GM18505 (cell line): ENCODE results near the gene NHEJ1.

Source experiments
- ATAC-seq: cut with Tn5 transposase; IDR thresholded peaks from one replicate; pipeline ENCODE4 v1.9.1; 2021; ENCODE audit not compliant: unreplicated experiment
- POLR2A ChIP-seq: IDR thresholded peaks from 4 replicates; pipeline ENCODE4 v1.6.1; 2011; ENCODE audit warnings: borderline replicate concordance; ENCODE audit not compliant: insufficient read depth, insufficient read length; ENCODE audit errors: extremely low read depth

The NHEJ1 gene

DNA sequence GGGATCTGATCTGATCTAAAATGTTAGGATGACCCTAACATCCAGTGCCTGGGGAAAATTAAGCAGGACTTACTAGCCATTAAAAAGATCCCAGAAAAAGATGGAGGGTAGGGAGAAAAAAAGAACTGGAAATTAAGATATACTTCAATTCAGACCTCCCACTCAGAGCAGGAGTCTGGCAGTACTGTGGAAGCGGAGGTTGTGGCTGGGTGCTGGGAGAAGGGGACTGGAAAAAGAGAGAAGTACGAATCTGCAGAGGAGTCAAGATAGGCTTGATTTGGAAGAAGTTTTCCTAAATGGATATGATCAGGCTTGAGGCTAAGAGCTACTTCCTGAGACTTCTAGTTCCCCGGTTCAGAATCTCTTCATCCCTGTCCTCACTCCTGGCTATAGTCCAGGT, 66.4 kb downstream of the NHEJ1 start:
- ATAC-seq: no peak
- TF ChIP-seq POLR2A: no peak

- TF ChIP-seq POLR2A: no peak
- ATAC-seq: no peak
Observed at GRCh38 chr2:219090436-219091299, 69.9 kb downstream of the NHEJ1 start.

DNA sequence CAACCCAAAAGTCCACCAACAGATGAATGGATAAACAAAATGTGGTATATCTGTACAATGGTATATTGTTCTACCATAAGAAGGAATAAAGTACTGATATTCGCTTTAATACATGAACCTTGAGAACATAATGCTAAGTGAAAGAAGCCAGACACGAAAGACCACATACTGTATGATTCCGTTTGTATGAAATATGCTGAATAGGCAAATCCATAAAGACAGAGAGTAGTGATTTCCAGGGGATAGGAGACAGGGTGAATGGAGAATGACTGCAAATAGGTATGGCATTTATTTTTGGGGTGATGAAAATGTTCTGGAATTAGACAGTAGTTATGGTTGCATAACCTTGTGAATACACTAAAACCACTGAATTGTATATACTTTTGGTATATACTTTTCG, 71.3 kb downstream of the NHEJ1 start:
- no peak for ATAC-seq
- no peak for TF ChIP-seq POLR2A

DNA sequence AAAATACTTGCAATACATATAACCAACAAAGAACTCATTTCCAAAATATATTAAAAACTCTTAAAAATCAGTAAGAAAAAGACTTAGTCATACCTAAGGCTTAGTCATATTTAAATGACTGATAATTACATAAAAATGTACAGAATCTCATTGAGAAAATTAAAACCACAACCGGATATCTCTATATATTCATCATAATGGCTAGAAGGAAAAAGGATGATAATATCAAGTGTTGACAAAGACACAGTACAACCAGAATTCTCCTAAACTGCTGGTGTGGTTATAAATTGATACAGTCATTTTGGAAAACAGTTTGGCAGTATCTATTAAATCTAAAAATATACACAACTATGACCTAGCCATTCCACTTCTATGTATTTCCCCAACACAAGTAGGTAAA, 72.8 kb downstream of the NHEJ1 start:
- no peak for TF ChIP-seq POLR2A
- no peak for ATAC-seq

DNA sequence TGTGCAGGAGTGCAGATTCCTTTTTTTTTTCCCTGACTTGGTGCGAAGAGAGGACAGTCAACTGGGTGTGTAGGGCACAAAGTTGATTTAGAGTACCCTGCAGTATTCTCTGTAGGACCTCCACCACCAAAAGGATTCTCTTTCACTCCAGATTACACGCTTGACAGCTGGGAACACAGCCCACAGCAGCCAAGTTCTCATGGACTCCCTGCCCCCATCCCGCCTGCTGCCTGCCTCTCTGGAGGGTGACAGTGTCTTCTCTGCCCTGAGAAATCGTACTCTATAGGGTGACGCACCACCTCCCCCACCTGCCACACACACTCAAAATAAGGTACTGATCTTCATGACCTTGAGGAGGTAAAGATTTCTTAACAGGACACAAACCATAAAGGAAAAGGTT, 73.3 kb downstream of the NHEJ1 start:
- no peak for ATAC-seq
- TF ChIP-seq POLR2A: no peak

- no peak for ATAC-seq
- TF ChIP-seq POLR2A: no peak
Observed at GRCh38 chr2:219086196-219086595, 74.4 kb downstream of the NHEJ1 start.

- ATAC-seq: no peak
- no peak for TF ChIP-seq POLR2A
Observed at GRCh38 chr2:219084791-219085190, 75.8 kb downstream of the NHEJ1 start.

DNA sequence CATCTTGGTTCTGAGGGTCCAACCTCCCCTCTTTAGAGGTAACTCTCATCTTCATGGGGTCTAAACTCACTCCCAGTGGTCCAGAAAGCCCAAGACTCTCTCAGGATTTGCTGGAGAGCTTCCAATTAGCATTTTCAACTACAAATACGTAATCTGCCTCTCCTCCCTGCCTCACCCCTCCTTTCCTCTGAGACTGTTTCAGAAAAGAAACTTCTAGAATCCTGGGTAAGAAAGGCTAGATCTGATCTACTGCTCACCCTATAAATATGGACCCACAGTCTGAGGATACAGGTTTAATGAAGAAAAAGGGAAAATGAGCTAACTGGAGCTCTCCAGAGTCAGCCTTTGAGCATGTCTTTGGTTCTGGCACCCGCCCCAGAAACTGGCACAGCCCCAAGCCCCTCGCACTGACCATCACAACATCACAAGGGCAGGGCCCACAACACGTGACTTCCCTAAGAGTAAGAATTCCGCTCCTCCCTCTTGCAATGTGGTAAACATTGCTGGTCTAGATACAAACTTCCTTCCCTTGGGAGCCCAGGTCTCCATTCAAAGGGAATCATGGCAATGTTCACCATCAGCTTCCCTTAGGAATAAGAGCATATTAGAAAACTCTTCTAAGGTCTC, 78.2 kb downstream of the NHEJ1 start:
- no peak for ATAC-seq
- TF ChIP-seq POLR2A: no peak

GRCh38 chr2:219081701-219082331, 78.8 kb downstream of the NHEJ1 start:
- no peak for ATAC-seq

DNA sequence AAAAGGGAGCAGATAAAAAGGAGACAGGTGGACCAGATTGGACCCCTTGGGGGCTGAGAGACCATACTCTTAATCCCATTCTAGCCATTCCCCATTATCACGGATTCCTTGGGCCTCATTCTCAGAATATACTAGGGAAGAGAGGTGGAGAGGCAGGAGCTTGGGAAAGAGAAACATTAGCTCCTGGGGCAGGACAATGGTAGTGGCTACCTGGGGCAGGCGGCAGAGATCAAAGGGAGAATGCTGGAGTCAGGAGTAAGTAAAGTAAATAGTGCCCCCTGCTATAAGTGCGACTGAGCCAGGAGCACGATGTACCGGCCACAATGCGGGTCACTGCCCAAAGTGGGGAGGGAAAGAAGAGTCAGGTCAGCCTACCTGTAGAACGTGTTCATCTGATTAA, 79.5 kb downstream of the NHEJ1 start:
- no peak for ATAC-seq
- TF ChIP-seq POLR2A: no peak

More at GRCh38 chr2:219081701-219082331, 78.8 kb downstream of the NHEJ1 start:
- TF ChIP-seq POLR2A: no peak

DNA sequence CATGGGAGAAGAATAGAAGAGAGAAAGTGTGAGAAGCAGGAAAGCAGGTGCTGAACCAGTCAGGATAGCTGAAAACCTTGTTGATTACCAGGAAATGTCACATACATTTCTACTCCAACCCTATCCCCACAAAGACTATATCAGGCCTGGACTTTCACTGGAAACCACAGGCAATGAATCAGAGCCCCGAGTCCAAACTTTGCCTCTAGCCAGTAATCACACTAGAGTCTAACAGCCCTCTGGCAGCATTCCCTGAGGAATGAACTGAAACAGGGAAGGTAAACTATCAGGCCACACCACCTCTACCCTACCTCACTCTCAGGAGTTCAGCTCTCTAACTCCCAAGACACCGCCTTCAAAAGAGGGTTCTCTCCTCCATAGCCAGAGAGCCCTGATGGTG, 81.2 kb downstream of the NHEJ1 start:
- no peak for ATAC-seq
- no peak for TF ChIP-seq POLR2A

DNA sequence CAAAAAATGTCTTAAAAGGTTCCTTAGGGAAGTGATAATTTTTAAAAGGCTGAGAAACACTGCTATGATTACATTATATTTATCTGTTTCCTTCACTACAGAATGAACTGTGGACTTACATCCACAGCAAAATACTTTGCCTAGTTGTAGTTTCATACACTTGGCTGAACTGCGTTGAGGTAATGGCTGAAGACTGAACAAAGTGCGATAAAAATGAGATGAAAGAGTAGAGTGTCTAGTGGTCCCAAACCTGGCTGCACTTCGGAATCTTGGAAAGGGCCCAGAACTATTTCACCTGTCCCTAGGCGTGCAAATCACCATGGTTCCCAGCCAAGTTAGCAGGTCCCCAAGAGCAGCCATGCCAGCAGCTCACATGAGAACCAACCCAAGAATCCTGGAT, 81.7 kb downstream of the NHEJ1 start:
- no peak for ATAC-seq
- TF ChIP-seq POLR2A: no peak

GRCh38 chr2:219078126-219078525, 82.5 kb downstream of the NHEJ1 start:
- no peak for ATAC-seq
- no peak for TF ChIP-seq POLR2A

DNA sequence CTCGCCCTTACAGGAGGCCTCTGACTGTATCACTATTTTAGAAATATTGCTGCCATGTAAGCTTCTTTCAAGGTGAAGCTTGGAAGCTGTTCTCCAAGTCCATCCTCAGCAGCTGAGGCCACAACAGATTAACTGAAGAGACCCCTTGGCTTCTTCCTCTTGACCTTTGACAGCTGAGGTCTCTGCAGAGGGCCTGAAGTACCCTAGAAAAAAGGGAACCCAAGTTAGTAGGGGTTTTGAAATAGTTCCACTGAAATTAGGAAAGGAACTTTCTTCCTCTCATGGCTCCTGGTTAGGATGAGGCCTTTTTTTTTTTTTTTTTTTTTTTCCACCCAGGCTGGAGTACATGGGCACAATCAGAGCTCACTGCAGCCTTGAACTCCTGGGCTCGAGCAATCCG, 84.4 kb downstream of the NHEJ1 start:
- no peak for TF ChIP-seq POLR2A
- no peak for ATAC-seq
